Natural killer cell (primary cell): ENCODE measurements around the gene LCE1A. TPM values are rescaled to one million over a fixed set of nuclear protein-coding genes. Genes with fewer than 3 reads are reported as not detected.

Experiments
- ATAC-seq, 3 donors: fragments of 150-1000 bp in 2 of 3; fragments of 200-7000 bp in 1 of 3; cut with Tn5 transposase; 1 replicate in 1 of 3; 2 replicates in 2 of 3; pipeline ENCODE4 v1.10.0; 2021; ENCODE audit warnings: mild to moderate bottlenecking in 2 of 3, moderate library complexity in 2 of 3
- DNase-seq, 2 donors: peaks; one replicate each; pipeline versions ENCODE4 v3.0.0 to v3.0.0-alpha.2; 2013 to 2021; ENCODE audit warnings: mixed read lengths in 1 of 2
- H3K27ac ChIP-seq: one replicate; pipeline ENCODE4 v1.5.1; 2013; ENCODE audit warnings: mild to moderate bottlenecking, low read length
- H3K27me3 ChIP-seq: one replicate; pipeline ENCODE4 v1.6.1; 2013; ENCODE audit warnings: low read length; ENCODE audit not compliant: control insufficient read depth, insufficient read depth
- H3K36me3 ChIP-seq: one replicate; pipeline ENCODE4 v1.6.1; 2013; ENCODE audit warnings: low read length; ENCODE audit not compliant: control insufficient read depth, insufficient read depth
- H3K4me1 ChIP-seq: one replicate; pipeline ENCODE4 v1.6.1; 2013; ENCODE audit warnings: low read length; ENCODE audit not compliant: control insufficient read depth, insufficient read depth
- H3K4me3 ChIP-seq: one replicate; pipeline ENCODE4 v1.5.1; 2013; ENCODE audit warnings: low read length
- H3K9me3 ChIP-seq: one replicate; pipeline ENCODE4 v1.6.1; 2013; ENCODE audit warnings: low read length; ENCODE audit not compliant: control insufficient read depth, insufficient read depth
- H3K27ac Mint-ChIP-seq, 2 donors: one replicate each; pipeline ENCODE4 v1.8.0; 2022; ENCODE audit warnings: mild to moderate bottlenecking in 2 of 2, mixed read lengths in 2 of 2, moderate library complexity in 1 of 2
- H3K27me3 Mint-ChIP-seq, 2 donors: one replicate each; pipeline ENCODE4 v1.8.0; 2022; ENCODE audit warnings: low read depth in 2 of 2, mixed read lengths in 2 of 2
- H3K36me3 Mint-ChIP-seq: one replicate; pipeline ENCODE4 v1.8.0; 2022; ENCODE audit warnings: mixed read lengths
- H3K4me1 Mint-ChIP-seq, 2 donors: one replicate each; pipeline ENCODE4 v1.8.0; 2022; ENCODE audit warnings: mixed read lengths in 2 of 2
- H3K4me3 Mint-ChIP-seq: one replicate; pipeline ENCODE4 v1.8.0; 2022; ENCODE audit warnings: mild to moderate bottlenecking, moderate library complexity, mixed read lengths
- H3K9me3 Mint-ChIP-seq, 2 donors: one replicate each; pipeline ENCODE4 v1.8.0; 2022; ENCODE audit warnings: mixed read lengths in 2 of 2
- WGBS: methylation state at CpG from one replicate; pipeline ENCODE4 v1.1.7; 2013; ENCODE audit warnings: missing lambda C conversion rate; ENCODE audit not compliant: insufficient coverage; 5-methylcytosine and 5-hydroxymethylcytosine counted together
- intact Hi-C: fragments of 100-400 bp; cut with micrococcal nuclease; formaldehyde crosslinking; loops from one replicate; pipeline ENCODE4 v1.14.2; 2022
- total RNA-seq, 4 donors: library from RNA; stranded (reverse); fragments of 120-200 nt in 1 of 4; gene quantifications; one replicate each; pipeline versions ENCODE4 v1.2.3 to v1.2.4, GENCODE V29; 2013 to 2022
- TF ChIP-seq, protein P1 (sequence below): fragments of 200-600 bp; IDR thresholded peaks from one replicate; pipeline ENCODE4 v1.8.0; 2022; ENCODE audit warnings: antibody characterized with exemption

Gene LCE1A
- total RNA-seq, 3 donors from 2014 or later (not counting 1 experiment from before 2014, with no cell fraction given): not detected

DNA sequence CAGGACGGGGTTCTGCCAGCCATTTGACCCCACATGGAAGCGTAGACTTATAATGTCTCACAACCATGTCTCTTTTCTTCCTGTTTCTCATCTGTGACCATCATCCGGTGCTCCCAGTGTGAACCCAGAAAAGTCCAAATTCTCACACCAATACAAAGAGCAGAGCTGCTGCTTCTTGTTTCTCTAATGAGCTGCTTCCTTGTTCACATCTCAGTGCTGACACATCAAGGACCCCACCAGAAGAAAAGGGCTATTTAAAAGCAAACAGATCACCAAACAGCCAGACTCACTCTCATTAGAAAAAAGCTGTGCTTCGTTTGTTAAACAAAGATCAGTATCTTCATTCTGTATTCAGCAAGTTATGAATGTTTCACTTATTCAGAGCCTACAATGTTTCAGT is 31.6 kb upstream of the LCE1A start:
- Histone ChIP-seq H3K4me3 (no peak overlapping the region), H3K36me3 (no peaks in the 10 kb centered on the region), H3K9me3 (no peaks in the 10 kb centered on the region), H3K4me1 (no peaks in the 10 kb centered on the region), H3K27me3 (no peaks in the 10 kb centered on the region), H3K27ac (no peak overlapping the region)
- no peak for ATAC-seq
- H3K9me3 Mint-ChIP-seq: no peaks in the 10 kb centered on the region
- WGBS: 77% methylated on average over 4 of the region's 4 CpGs
- H3K27me3 Mint-ChIP-seq: peaks cover 11 to 32% of the 10 kb centered on the region in 2 donors
- TF ChIP-seq, protein P1, sequence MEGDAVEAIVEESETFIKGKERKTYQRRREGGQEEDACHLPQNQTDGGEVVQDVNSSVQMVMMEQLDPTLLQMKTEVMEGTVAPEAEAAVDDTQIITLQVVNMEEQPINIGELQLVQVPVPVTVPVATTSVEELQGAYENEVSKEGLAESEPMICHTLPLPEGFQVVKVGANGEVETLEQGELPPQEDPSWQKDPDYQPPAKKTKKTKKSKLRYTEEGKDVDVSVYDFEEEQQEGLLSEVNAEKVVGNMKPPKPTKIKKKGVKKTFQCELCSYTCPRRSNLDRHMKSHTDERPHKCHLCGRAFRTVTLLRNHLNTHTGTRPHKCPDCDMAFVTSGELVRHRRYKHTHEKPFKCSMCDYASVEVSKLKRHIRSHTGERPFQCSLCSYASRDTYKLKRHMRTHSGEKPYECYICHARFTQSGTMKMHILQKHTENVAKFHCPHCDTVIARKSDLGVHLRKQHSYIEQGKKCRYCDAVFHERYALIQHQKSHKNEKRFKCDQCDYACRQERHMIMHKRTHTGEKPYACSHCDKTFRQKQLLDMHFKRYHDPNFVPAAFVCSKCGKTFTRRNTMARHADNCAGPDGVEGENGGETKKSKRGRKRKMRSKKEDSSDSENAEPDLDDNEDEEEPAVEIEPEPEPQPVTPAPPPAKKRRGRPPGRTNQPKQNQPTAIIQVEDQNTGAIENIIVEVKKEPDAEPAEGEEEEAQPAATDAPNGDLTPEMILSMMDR: no peak
- intact Hi-C loops: no loop called here
- DNase-seq: no peak
- no peak overlapping the region for H3K27ac Mint-ChIP-seq
- H3K36me3 Mint-ChIP-seq: no peaks in the 10 kb centered on the region
- H3K4me1 Mint-ChIP-seq: no peaks in the 10 kb centered on the region
- H3K4me3 Mint-ChIP-seq: no peak overlapping the region

- no peaks in the 10 kb centered on the region for H3K36me3 ChIP-seq
- no peaks in the 10 kb centered on the region for H3K9me3 ChIP-seq
- Mint-ChIP-seq H3K4me1 (no peaks in the 10 kb centered on the region), H3K9me3 (no peaks in the 10 kb centered on the region), H3K36me3 (no peaks in the 10 kb centered on the region), H3K4me3 (no peak within 1 kb of the TSS), H3K27me3 (peaks cover 11 to 30% of the 10 kb centered on the region in 2 donors), H3K27ac (no peak within 1 kb of the TSS)
- no peaks in the 10 kb centered on the region for H3K4me1 ChIP-seq
- no peak within 1 kb of the TSS for H3K27ac ChIP-seq
- DNase-seq (no peak), ATAC-seq (no peak)
- no peak within 1 kb of the TSS for H3K4me3 ChIP-seq
- H3K27me3 ChIP-seq: peaks cover 2% of the 10 kb centered on the region
- intact Hi-C loops: no loop called here
- 60% methylated on average over 3 of the region's 3 CpGs for whole genome bisulfite sequencing
- TF ChIP-seq, protein P1: no peak
Measured at GRCh38 chr1:152796421-152796820, 30.9 kb upstream of the LCE1A start, which contains the start of gene LCE1D. Gene LCE1D (plus strand): TSS chr1:152796721. CDS start chr1:152797795, 1,074 bp downstream.

GRCh38 chr1:152801333-152801732 is 25.9 kb upstream of the LCE1A start:
- intact Hi-C loops: no loop called here
- no peaks in the 10 kb centered on the region for H3K9me3 ChIP-seq
- TF ChIP-seq, protein P1: no peak
- no peaks in the 10 kb centered on the region for H3K4me1 ChIP-seq
- Mint-ChIP-seq H3K9me3 (no peaks in the 10 kb centered on the region), H3K27me3 (peaks cover 7 to 49% of the 10 kb centered on the region in 2 donors), H3K4me1 (no peaks in the 10 kb centered on the region), H3K4me3 (no peak overlapping the region), H3K36me3 (no peaks in the 10 kb centered on the region), H3K27ac (no peak overlapping the region)
- no peaks in the 10 kb centered on the region for H3K36me3 ChIP-seq
- H3K27me3 ChIP-seq: peaks cover 2% of the 10 kb centered on the region
- DNase-seq (no peak), ATAC-seq (no peak)
- 59% methylated on average over 1 of the region's 1 CpG for WGBS
- no peak overlapping the region for H3K27ac ChIP-seq
- no peak overlapping the region for H3K4me3 ChIP-seq

- ATAC-seq (no peak), DNase-seq (no peak)
- whole genome bisulfite sequencing: 73% methylated on average over 2 of the region's 3 CpGs
- Mint-ChIP-seq H3K36me3 (no peaks in the 10 kb centered on the region), H3K4me3 (no peak within 1 kb of the TSS), H3K9me3 (no peaks in the 10 kb centered on the region), H3K4me1 (no peaks in the 10 kb centered on the region), H3K27me3 (peaks cover 10 to 39% of the 10 kb centered on the region in 2 donors), H3K27ac (no peak within 1 kb of the TSS)
- TF ChIP-seq, protein P1: no peak
- H3K4me3 ChIP-seq: no peak within 1 kb of the TSS
- no peaks in the 10 kb centered on the region for H3K9me3 ChIP-seq
- H3K4me1 ChIP-seq: no peaks in the 10 kb centered on the region
- no peaks in the 10 kb centered on the region for H3K27me3 ChIP-seq
- no peak within 1 kb of the TSS for H3K27ac ChIP-seq
- H3K36me3 ChIP-seq: no peaks in the 10 kb centered on the region
- intact Hi-C loops: no loop called here
Measured at GRCh38 chr1:152806576-152806975, 20.7 kb upstream of the LCE1A start, which contains the start of gene LCE1C. Gene LCE1C (minus strand): TSS chr1:152806651. CDS start chr1:152805478, 1,173 bp downstream.
